ENCODE data around the gene CCDC157. TPM values are rescaled to one million over a fixed set of nuclear protein-coding genes. Genes with fewer than 3 reads are reported as not detected.

Gene CCDC157
- total RNA-seq: 1 to 10 TPM; 2.2 to 4.7 (median 3.1) TPM

DNA sequence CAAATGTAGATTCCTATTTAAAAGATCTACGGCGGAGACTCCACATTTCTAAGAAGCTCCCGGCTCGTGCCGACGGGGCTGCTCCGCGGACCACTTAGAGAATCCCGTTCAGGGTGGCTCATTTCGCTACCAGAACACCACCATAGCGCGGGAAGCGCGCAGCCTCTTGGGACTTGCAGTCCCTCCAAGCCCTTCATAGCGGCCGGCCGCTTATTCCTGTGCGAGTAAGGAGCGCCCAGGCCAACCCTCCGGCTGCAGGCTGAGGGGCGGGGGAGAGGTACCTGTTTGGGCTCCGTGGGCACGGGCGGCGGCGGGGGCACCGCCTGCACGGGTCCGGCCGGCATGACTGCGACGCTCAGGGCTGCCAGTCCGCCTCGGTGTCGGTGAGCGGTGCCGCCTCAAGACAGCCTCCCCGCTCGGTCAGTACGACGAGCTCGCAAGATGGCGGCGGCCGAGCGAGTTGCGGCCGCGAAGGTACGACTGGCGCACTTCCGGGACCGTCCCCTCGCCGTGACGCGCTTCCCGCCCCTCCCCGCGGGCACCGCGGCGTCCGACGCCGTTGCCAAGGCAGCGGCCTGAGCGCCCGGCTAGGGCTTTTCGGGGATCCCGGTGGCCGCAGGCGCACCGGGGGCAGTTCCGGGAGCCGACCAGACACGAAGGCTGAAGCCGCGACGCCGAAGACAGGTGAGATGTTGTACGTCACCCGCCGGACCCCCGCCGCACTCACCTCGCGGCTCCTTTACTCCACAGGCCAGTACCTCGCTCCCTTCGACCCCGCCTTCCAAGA lies at the start of gene CCDC157, which contains the start of gene SF3A1:
CCDC157 (plus strand) TSS at position 559 of the 787 bp plus-strand sequence. CDS start 8,994 bp downstream, outside the sequence.
SF3A1 (minus strand) TSS at position 446 of the 787 bp plus-strand sequence; CDS start at position 344, 102 bp downstream.
- WGBS: 0% methylated on average over 21 of the region's 91 CpGs
- peak; percentile 89 to 91 for DNase-seq (ENCODE audit: low spot score in 2 of 2)
- Histone ChIP-seq H3K36me3 (peaks cover 15% of the 10 kb centered on the region), H3K27ac (peak within 1 kb of the TSS; percentile 99), H3K4me3 (peak within 1 kb of the TSS; percentile 97), H3K9me3 (no peaks in the 10 kb centered on the region), H3K27me3 (no peaks in the 10 kb centered on the region), H3K4me1 (peaks cover 33% of the 10 kb centered on the region)
- no peak for TF ChIP-seq EP300 (IDR thresholded peaks at IDR 0.05)
- peak; percentile 89 to 95 (median 94) for TF ChIP-seq POLR2AphosphoS5 (IDR thresholded peaks at IDR 0.05)
- TF ChIP-seq, protein P1, sequence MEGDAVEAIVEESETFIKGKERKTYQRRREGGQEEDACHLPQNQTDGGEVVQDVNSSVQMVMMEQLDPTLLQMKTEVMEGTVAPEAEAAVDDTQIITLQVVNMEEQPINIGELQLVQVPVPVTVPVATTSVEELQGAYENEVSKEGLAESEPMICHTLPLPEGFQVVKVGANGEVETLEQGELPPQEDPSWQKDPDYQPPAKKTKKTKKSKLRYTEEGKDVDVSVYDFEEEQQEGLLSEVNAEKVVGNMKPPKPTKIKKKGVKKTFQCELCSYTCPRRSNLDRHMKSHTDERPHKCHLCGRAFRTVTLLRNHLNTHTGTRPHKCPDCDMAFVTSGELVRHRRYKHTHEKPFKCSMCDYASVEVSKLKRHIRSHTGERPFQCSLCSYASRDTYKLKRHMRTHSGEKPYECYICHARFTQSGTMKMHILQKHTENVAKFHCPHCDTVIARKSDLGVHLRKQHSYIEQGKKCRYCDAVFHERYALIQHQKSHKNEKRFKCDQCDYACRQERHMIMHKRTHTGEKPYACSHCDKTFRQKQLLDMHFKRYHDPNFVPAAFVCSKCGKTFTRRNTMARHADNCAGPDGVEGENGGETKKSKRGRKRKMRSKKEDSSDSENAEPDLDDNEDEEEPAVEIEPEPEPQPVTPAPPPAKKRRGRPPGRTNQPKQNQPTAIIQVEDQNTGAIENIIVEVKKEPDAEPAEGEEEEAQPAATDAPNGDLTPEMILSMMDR (IDR thresholded peaks at IDR 0.05): no peak
- TF ChIP-seq POLR2A (IDR thresholded peaks at IDR 0.05): peak; percentile 89 to 91

DNA sequence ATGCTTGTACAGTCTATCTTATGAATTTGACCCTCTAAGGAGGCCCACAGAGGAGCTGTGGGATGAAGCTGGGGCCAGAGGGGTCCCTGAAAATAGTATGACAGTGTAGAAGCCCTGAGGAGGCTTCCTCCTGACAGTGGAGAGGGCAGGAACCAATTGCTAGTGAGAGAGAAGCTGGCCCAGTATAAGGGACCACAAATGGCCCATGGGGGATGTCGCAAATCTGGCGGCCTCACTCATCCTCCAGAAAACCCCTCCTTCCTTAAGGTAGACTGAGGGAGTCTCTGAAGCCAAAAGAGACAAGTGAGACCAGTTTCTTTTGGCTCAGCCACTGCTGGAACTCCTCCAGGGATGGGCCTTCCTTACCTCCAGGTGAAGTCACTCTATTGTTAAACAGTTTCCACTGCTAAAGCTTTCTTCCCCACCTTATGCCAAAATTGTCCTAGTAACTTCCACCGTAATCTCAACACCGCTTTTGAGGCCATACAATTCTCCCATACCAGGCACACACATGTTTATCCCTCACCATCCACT lies 49.7 kb upstream of the CCDC157 start:
- Histone ChIP-seq H3K27me3 (no peaks in the 10 kb centered on the region), H3K36me3 (no peaks in the 10 kb centered on the region), H3K9me3 (no peaks in the 10 kb centered on the region), H3K27ac (peak overlapping the region; percentile 87), H3K4me3 (no peak overlapping the region), H3K4me1 (peaks cover 100% of the 10 kb centered on the region)
- WGBS: 49% methylated on average over 4 of the region's 4 CpGs
- DNase-seq (ENCODE audit: low spot score in 2 of 2): no peak
- TF ChIP-seq EP300 (IDR thresholded peaks at IDR 0.05) (no peak), POLR2AphosphoS5 (IDR thresholded peaks at IDR 0.05) (no peak), POLR2A (IDR thresholded peaks at IDR 0.05) (no peak)
- TF ChIP-seq, protein P1 (IDR thresholded peaks at IDR 0.05): no peak

DNA sequence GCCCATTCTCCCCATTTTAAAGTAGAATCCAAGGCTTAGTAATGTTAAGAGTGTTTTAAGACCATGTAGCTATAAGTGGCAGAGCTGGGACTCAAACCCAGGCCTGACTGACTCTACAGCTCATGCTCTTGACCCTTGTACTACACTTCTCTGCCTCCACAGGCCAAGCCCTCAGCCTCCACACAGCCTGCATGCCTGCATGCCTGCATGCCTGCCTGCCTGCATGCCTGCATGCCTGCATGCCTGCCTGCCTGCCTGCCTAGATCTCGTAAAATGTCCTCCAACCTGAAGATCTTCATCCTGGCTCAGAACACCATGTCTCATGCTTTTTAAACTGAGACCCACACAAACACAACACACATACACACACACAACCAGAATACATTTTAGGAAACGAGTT lies 48.7 kb upstream of the CCDC157 start:
- WGBS: 75% methylated on average over 2 of the region's 2 CpGs
- no peak for DNase-seq (ENCODE audit: low spot score in 2 of 2)
- TF ChIP-seq, protein P1 (IDR thresholded peaks at IDR 0.05): no peak
- TF ChIP-seq EP300 (IDR thresholded peaks at IDR 0.05) (no peak), POLR2AphosphoS5 (IDR thresholded peaks at IDR 0.05) (no peak), POLR2A (IDR thresholded peaks at IDR 0.05) (no peak)

DNA sequence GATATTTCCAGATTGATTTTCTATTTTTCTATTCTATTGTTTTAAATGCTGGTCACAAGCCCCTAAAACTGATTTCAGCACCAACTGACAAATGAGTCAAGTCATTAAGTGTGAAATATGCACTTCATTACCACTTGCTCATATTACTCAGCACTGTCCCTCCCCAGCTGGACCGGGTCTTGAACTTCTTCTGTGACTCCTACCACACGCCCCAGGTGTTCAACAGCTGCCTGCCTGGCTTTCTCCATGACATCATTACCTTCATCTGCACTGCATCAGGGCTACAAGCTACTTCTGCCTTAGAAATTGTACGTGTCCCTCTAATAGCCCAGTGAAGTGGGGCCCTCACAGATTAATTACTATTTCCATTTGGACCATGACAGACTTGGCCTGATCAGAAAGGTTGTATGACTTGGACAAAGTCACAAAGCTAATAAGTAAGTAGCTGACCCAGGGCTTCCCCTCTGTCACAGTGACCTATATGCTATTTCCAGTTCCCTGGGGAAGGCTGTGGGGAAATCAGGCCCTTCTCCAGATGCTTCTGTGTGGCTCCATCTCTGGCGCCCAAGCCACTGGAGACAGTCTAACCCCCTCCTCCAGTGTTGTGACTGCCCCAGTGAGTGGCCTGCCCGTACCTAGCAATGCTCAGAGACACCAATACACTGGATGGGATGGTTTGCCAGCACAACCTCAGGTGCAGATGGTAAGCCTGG lies 48.1 kb upstream of the CCDC157 start:
- no peak overlapping the region for H3K4me3 ChIP-seq
- peak overlapping the region; percentile 87 for H3K27ac ChIP-seq
- TF ChIP-seq, protein P1 (IDR thresholded peaks at IDR 0.05): no peak
- TF ChIP-seq EP300 (IDR thresholded peaks at IDR 0.05): no peak
- no peak for TF ChIP-seq POLR2A (IDR thresholded peaks at IDR 0.05)
- TF ChIP-seq POLR2AphosphoS5 (IDR thresholded peaks at IDR 0.05): no peak
- H3K9me3 ChIP-seq: no peaks in the 10 kb centered on the region
- no peaks in the 10 kb centered on the region for H3K36me3 ChIP-seq
- WGBS: 49% methylated on average over 5 of the region's 5 CpGs
- peaks cover 98% of the 10 kb centered on the region for H3K4me1 ChIP-seq
- H3K27me3 ChIP-seq: no peaks in the 10 kb centered on the region
- DNase-seq (ENCODE audit: low spot score in 2 of 2): no peak

More for the DNA sequence above, 48.7 kb upstream of the CCDC157 start:
- H3K4me3 ChIP-seq: no peak overlapping the region
- no peaks in the 10 kb centered on the region for H3K9me3 ChIP-seq
- no peaks in the 10 kb centered on the region for H3K36me3 ChIP-seq
- H3K4me1 ChIP-seq: peaks cover 100% of the 10 kb centered on the region
- peak overlapping the region; percentile 87 for H3K27ac ChIP-seq
- H3K27me3 ChIP-seq: no peaks in the 10 kb centered on the region

Measured in suprapubic skin (tissue), 4 donors.